ENCODE results near the gene WNT8B.

GRCh38 chr10:100516847-100517246 lies 54.0 kb downstream of the WNT8B start:
- TF ChIP-seq CTCF (IDR thresholded peaks at IDR 0.05): peak in 1 of 7 experiments; percentile 22
- no peak for TF ChIP-seq POLR2A (IDR thresholded peaks at IDR 0.05)

Measured in body of pancreas (tissue), 4 donors.